GM12874 (cell line): ENCODE measurements around the gene COQ3.

Experiments
- CTCF ChIP-seq: IDR thresholded peaks from 2 replicates; pipeline ENCODE4 v1.5.1; 2011; ENCODE audit warnings: low read depth, mild to moderate bottlenecking, control low read depth, low read length, moderate library complexity; ENCODE audit not compliant: insufficient read depth

The COQ3 gene, protein sequence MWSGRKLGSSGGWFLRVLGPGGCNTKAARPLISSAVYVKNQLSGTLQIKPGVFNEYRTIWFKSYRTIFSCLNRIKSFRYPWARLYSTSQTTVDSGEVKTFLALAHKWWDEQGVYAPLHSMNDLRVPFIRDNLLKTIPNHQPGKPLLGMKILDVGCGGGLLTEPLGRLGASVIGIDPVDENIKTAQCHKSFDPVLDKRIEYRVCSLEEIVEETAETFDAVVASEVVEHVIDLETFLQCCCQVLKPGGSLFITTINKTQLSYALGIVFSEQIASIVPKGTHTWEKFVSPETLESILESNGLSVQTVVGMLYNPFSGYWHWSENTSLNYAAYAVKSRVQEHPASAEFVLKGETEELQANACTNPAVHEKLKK

GRCh38 chr6:99393698-99394531, at the start of gene COQ3:
COQ3 (minus strand) TSS chr6:99394195; CDS start chr6:99394179, 16 bp downstream.
- TF ChIP-seq CTCF = no peak

DNA sequence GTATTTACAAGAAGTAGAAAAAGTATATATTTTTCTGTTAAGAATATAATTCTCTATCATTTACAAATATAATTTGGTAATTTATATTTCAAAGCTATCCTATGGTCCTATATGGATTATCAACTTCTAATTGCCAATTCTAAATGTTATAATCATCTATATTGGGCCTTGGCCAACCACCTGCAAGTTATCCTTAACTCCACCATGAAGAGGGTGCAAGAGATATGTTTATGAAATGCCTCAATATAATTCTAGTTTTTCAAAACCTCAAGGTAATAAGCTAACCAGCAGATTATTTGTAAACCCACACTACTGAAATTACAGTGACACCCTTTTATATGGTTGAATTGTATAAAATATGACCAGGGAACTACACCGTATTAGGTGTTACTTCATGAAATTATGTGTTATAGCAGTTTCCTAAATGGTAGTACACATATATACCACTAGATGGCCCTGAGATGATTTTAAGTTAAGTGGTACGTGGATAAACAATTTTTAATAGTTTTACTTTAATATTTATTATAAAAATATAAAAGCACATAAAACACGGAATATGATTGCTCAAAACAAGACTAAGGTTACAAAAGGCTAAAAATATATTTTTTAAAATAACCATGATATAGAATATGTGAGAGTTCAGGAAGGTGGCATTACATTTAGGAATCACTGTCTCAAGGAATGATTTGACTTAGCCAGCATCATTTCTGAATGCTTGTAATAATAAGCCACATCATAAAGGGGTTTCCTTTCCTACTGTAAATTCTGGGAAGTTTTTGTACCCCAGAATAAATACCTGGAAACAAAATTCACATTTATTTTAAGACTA, 40.9 kb upstream of the COQ3 start:
- TF ChIP-seq CTCF = peak; percentile 19; the same call in 1 of the 2 replicates

- no peak for TF ChIP-seq CTCF
Observed at GRCh38 chr6:99432877-99433276, 38.9 kb upstream of the COQ3 start.

- TF ChIP-seq CTCF = no peak
Observed at GRCh38 chr6:99431901-99432300, 37.9 kb upstream of the COQ3 start.

GRCh38 chr6:99427988-99428387, 34.0 kb upstream of the COQ3 start:
- TF ChIP-seq CTCF = no peak

DNA sequence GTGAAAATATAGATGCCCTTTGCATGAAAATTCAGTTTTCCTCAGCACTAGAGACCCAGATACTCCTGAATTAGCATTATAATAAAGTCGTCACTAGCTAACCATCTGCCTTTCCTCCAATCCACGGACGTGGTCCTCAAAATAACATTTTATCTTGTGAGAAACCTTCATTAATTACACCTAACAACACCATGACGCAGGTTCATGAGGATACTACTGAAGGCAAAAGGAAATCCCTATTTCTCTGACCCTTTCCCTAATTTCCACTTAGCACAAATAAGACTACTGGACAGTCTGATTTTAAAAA, 32.4 kb upstream of the COQ3 start:
- no peak for TF ChIP-seq CTCF
